Measurements from ENCODE around the gene IL18BP. TPM values are rescaled to one million over a fixed set of nuclear protein-coding genes. Genes with fewer than 3 reads are reported as not detected.

Gene IL18BP
- total and polyA plus RNA-seq, 2 experiments from 2014 or later, result 1.2 to 7.3 TPM

- Histone ChIP-seq H3K27me3 (no peaks in the 10 kb centered on the region), H3K36me3 (peaks cover 8% of the 10 kb centered on the region), H3K9me3 (ENCODE audit: low read depth) (no peaks in the 10 kb centered on the region), H3K27ac (no peak overlapping the region), H3K4me3 (no peak overlapping the region), H3K4me1 (ENCODE audit: low read depth) (no peaks in the 10 kb centered on the region)
- no peak for TF ChIP-seq CTCF (IDR thresholded peaks at IDR 0.05; ENCODE audit: low read depth, low read length)
- DNase-seq (ENCODE audit: low read depth in 1 of 2, low spot score in 1 of 2), result peak in 1 of 2 donors; percentile 88
These were observed 10.7 kb upstream of the IL18BP start for GRCh38 chr11:71988050-71988449.

- no peak overlapping the region for H3K4me3 ChIP-seq
- no peaks in the 10 kb centered on the region for H3K27me3 ChIP-seq
- no peak for TF ChIP-seq CTCF (IDR thresholded peaks at IDR 0.05; ENCODE audit: low read depth, low read length)
- H3K27ac ChIP-seq, result no peak overlapping the region
- H3K36me3 ChIP-seq, result no peaks in the 10 kb centered on the region
- DNase-seq (ENCODE audit: low read depth in 1 of 2, low spot score in 1 of 2), result no peak
- H3K4me1 ChIP-seq (ENCODE audit: low read depth), result no peaks in the 10 kb centered on the region
- no peaks in the 10 kb centered on the region for H3K9me3 ChIP-seq (ENCODE audit: low read depth)
These were observed 8.0 kb upstream of the IL18BP start for GRCh38 chr11:71990701-71991100.

GRCh38 chr11:71991494-71991893 lies 7.2 kb upstream of the IL18BP start:
- Histone ChIP-seq H3K36me3 (no peaks in the 10 kb centered on the region), H3K9me3 (ENCODE audit: low read depth) (no peaks in the 10 kb centered on the region), H3K27me3 (no peaks in the 10 kb centered on the region), H3K4me3 (no peak overlapping the region), H3K27ac (no peak overlapping the region), H3K4me1 (ENCODE audit: low read depth) (no peaks in the 10 kb centered on the region)
- no peak for DNase-seq (ENCODE audit: low read depth in 1 of 2, low spot score in 1 of 2)
- no peak for TF ChIP-seq CTCF (IDR thresholded peaks at IDR 0.05; ENCODE audit: low read depth, low read length)

- no peak for DNase-seq (ENCODE audit: low read depth in 1 of 2, low spot score in 1 of 2)
- no peak for TF ChIP-seq CTCF (IDR thresholded peaks at IDR 0.05; ENCODE audit: low read depth, low read length)
- no peak overlapping the region for H3K4me3 ChIP-seq
- H3K9me3 ChIP-seq (ENCODE audit: low read depth), result no peaks in the 10 kb centered on the region
- H3K27ac ChIP-seq, result no peak overlapping the region
- H3K4me1 ChIP-seq (ENCODE audit: low read depth), result no peaks in the 10 kb centered on the region
- H3K27me3 ChIP-seq, result no peaks in the 10 kb centered on the region
- H3K36me3 ChIP-seq, result no peaks in the 10 kb centered on the region
These were observed 6.5 kb upstream of the IL18BP start for GRCh38 chr11:71992136-71992730.

GRCh38 chr11:71994786-71995185 lies 3.9 kb upstream of the IL18BP start:
- H3K4me1 ChIP-seq (ENCODE audit: low read depth), result no peaks in the 10 kb centered on the region
- TF ChIP-seq CTCF (IDR thresholded peaks at IDR 0.05; ENCODE audit: low read depth, low read length), result no peak
- H3K36me3 ChIP-seq, result no peaks in the 10 kb centered on the region
- no peaks in the 10 kb centered on the region for H3K27me3 ChIP-seq
- H3K27ac ChIP-seq, result no peak overlapping the region
- no peaks in the 10 kb centered on the region for H3K9me3 ChIP-seq (ENCODE audit: low read depth)
- DNase-seq (ENCODE audit: low read depth in 1 of 2, low spot score in 1 of 2), result no peak
- no peak overlapping the region for H3K4me3 ChIP-seq
